GM18873 (cell line): ENCODE data around the gene CHD9NB.
A peak's percentile ranks its signal among the peaks of the same experiment; 100 is the strongest.

Source experiments
- ATAC-seq: cut with Tn5 transposase; IDR thresholded peaks from one replicate; pipeline ENCODE4 v1.9.1; 2021; ENCODE audit warnings: mild to moderate bottlenecking, moderate library complexity, moderate number of reproducible peaks; ENCODE audit not compliant: unreplicated experiment, low FRiP score

The CHD9NB gene

DNA sequence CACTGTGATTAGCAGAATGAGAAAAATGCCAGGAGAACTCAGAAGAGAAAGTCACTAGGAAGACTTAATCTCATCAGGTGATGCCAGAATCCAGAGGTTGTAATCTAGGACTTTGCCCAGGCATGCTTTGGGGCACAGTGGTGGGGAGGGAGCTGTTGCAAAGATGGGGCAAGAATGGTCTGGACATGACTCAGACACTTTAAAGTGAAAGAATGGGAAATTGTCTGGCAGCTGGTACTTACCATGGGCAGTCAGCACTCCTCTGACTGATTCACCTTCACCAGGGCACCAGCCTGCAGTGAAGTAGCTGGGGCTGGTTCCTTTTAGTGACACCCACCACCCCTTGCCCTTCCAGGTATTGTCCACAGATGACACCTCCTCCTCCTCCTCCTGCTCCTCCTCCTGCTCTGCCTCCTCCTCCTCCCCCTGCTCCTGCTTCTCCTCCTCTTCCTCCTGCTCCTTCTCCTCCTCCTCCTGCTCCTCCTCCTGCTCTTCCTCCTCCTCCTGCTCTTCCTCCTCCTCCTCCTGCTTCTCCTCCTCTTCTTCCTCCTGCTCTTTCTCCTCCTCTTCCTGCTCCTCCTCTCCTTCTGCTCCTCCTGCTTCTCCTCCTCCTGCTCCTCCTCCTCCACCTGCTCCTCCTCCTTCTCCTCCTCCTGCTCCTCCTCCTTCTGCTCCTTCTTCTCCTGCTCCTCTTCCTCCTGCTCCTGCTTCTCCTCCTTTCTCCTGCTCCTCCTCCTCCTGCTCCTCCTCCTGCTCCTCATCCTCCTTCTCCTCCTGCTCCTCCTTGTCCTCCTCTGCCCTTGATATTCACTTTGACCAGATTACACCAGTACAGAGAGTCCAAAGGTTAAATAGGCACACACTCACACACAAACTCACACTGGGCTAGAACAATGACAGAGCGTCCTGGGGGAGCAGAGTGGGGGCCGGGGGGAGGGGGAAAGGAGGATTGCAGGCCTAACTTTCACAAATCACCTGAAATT is at the start of gene CHD9NB:
TSS of gene CHD9NB (minus strand) at position 379 of the 983 bp plus-strand sequence. CDS start 8,739 bp downstream, outside the sequence.
- no peak for ATAC-seq

DNA sequence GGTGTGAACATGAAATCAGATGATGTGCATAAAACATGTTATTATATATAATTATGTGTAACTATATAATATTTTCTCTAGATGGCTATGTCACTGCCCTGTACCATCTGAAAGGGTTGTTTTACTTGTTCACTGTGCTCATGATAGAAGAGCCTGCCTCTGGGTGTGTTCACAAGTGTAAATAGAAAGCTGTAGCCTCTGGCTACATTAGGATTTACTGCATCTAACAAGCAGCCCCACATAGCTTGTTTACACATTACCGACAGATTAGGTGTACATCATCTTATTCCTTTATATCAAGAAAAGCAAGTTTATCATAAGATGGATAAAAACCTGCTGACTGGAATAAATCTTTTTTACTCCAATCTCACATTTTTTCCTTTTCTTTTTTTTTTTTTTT is 48.2 kb upstream of the CHD9NB start:
- no peak for ATAC-seq

DNA sequence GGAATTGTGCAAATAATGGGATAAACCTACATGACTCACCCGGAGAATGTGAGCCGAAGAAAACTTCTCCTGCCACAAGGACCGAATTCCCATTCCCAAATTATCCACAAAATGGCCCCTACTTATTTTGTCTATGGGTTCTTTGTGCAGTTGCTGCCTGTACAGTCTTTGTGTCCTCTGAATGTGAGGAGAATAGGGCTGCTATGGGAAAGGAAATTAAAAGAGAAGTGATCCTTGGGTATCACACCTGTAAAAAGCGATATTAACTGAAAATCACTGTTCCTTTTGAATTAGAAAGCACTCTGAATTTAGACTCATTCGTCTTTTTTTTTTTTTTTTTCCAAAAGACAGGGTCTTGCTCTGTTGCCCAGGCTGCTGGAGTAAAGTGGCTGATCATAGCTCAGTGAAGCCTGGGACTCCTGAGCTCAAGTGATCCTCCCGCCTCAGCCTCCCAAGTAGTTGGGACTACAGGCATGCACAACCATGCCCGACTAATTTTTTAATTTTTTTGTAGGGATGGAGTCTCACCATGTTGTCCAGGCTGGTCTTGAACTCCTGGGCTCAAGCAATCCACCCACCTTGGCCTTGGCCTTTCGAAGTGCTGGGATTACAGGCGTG is 47.5 kb upstream of the CHD9NB start:
- no peak for ATAC-seq

DNA sequence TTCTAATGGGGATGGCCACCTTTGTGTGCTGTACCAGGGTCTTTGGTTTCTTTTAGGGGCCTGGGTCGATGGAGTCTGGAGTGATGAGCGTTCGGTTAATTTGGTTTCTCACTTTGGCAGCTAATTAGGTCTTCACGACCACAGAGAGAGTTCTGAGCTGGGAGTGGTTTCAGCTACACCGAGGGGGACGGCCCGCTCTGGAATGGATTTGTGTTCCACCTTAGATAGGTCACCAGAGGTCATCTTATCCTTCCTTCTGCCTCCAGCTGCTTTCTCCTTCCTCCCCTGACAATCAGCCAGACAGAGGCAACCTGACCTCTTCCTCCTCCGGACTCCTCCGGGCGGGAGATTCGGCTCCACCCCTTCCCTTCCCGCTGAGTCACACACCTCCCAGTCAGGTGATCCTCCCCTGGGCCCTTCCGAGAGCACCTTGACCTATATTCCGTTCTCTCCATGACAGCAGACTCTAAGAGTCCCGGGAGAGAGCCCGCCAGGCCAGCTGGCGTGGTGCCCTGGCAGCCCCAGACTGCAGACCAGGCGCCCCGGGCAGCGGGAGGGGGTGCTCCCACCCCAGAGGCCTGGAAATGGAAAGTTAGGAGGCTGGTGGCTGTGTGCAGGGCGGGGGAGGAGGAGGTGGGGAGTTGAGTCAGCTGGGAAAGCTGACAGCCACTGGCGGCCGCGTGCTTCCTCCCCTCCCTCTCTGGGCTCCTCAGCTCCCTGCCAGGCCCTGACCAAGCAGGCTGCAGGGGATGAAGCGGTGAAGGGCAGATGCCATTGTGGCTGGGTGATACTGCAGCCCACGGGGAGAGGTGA is 46.8 kb upstream of the CHD9NB start:
- ATAC-seq: peak; percentile 46

DNA sequence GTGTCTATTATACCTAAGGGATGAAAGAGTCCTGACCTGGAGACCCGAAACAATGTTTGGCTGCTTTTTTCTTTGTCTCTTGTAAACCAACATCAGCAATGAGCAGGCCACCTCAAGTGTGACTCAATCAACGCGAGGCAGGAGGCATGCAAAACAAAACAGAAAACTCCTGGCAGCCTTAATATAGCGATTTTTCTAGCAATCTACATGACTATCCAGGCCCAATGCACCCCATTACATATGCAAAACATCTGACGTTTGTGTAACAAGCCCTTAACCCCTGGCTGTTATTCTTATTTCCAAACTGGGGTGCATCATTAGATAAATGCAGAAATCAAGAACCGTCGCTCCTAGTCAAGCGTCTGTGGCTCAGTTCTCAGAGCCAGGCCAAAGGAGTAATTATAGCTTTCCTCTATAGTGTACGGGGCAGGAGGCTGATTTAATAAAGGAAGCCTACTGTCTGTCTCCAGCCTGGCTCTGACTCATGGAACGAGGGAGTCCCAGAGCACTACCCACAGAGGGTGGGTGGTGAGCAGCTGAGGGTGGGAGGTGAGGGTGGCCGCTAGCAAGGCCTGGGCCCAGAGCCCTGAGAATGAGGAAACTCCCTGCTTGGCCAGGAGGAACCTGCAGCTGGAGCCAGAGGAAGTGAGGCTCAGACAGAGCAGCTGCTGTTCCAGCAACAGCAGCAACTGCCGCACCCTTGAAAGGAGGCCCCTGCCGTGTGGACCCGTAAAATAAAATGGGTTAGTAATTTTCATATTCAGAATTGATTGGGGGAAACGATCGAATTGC is 46.0 kb upstream of the CHD9NB start:
- peak; percentile 69 for ATAC-seq

DNA sequence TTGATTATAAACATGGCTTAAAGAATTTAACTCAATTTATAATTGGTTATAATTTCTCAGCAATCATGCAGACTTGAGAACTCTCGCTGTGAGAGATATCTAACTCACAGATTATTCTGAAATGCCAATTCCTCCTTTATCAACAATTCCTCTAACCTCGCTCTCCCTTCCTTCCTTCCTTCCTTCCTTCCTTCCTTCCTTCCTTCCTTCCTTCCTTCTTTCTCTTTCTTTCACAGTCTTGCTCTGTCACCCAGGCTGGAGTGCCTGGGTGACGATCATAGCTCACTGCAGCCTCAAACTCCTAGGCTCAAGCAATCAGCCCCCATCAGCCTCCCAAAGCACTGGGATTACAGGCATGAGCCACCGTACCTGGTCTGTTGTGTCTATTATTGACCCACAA is 44.5 kb upstream of the CHD9NB start:
- no peak for ATAC-seq

DNA sequence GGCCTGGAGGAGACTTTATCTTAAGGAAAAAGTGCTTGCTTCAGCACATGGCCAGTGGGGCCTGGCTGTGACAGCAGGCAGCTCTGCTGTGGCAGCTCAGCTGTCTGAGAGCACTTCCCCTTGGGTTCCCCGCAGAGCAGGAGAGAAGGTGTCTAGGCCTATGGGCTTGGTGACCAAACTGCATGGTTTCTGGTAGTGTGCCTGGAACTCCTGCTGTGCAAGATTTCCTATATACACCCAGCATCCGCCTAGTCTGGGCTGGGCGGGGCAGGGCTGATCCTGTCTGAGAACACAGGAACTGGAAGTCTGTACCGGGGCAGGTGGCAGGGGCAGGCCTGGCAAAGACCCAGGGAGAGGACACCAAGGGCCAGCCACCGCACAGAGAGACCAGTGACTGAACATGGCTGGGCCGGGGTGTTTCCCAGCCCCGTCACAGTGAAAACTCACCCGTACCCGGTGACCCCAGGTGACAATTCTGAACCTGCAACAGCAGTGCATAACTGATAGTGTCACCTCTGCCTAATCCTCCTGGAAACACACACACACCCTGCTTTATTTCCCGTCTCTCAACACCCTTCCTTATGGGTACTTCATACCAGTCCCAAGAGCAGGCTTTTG is 41.4 kb upstream of the CHD9NB start:
- ATAC-seq: peak; percentile 41

DNA sequence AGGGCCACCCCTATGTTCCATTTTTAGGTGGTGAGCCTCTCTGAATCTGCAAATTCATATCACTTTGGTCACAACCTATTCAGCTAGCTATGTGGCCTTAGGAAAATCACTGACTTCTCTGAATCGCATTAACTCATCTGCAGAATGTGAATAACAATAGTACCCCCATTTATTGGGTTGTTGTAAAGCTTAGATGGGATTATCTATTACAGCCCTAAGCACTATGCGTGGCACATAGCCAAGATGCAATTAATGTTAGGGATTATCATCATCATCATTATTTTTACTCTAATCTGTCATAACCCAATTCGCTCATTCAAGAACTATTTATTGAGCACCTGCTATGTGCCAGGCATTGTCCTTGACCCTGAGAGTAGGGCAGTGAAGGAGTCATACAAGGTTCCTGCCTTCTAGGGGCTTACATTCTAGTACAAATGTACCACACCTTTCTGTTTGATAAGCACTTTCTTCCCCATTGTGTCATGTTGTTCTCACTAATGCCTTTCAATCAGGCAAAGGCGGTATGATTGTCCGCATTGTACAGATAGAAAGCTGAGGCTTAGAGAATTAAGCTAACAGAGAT is 40.6 kb upstream of the CHD9NB start:
- ATAC-seq: no peak

DNA sequence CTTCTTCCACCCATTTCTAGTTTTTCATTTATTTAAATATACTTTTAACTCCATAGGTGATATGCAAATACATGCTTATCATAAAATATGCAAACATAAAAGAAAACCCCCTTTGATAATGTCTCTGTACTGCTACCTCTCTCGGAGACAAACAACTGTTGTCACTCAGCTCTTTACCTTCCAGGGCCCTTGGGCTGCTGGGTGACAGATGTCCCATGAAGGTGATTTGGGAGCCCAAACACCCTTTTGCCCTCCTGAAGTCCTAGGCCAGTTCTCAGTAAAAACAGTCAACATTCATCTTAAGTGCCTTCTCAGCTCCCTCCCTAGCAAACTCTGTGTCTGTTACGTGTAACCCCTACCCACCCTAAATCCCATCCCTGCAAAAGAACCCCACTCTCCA is 39.6 kb upstream of the CHD9NB start:
- no peak for ATAC-seq

DNA sequence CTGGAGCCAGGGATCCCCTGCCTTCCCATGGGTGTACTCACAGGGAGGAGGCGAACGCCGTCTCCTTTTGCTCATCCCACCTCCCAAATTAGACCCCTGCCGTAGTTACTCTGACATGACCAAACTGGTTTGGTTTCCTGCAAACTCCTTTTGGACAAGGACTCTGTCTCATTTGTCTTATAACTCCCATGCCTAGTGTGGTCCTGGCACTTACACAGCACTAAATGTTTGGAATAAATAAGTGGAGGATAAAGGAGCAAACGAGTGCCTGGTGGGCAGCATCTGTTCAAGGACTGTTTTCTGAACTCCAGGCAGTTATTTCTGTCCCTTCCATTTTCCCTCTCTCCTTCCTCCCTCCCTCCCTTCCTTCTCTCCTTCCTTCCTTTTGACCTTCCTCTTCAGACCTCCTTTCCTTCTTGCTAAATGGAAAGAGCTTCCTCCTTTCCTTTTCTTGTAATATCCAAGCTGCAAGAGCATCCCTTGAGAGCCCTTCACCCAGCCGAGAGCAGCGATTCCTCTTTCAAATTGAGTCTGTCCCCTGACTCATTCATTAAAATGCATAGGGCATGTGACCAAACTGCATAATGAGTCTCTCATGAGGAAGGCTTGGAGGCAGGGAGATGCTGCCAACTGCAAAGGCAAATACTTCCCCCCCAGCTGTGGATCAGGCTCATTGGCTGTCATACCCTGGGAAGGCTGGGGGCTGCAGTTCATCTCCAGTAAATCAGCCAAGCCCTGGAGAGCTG is 38.9 kb upstream of the CHD9NB start:
- ATAC-seq: peak; percentile 57

GRCh38 chr16:53090591-53091411 is 38.1 kb upstream of the CHD9NB start:
- peak; percentile 55 for ATAC-seq

DNA sequence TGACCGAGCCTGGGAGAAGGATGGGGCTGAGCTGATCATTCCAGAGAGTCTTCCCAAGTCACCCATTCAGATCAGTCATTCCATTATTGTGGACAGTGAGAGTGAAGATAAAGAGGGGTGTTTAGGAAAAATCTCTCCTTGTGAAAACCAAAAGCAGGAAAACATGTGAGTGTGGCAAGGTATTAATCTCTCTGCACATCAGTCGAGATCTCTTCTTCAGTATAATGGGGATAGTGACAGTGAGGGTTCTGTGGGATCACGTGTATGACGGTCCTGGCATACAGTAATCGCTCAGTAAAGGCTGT is 37.5 kb upstream of the CHD9NB start:
- ATAC-seq: no peak

GRCh38 chr16:53089434-53090285 is 37.0 kb upstream of the CHD9NB start:
- ATAC-seq: no peak

- no peak for ATAC-seq
These were observed 34.4 kb upstream of the CHD9NB start for GRCh38 chr16:53087101-53087500.

GRCh38 chr16:53085931-53086421 is 33.3 kb upstream of the CHD9NB start:
- ATAC-seq: no peak

- ATAC-seq: no peak
These were observed 32.7 kb upstream of the CHD9NB start for GRCh38 chr16:53085369-53085843.
